Gastroesophageal sphincter (tissue), 3 donors: ENCODE results near the gene FGB.
"Not testable (repeated sequence)": the region's sequence is repeated elsewhere in the genome, so short reads cannot be mapped to it uniquely, and the experiment has no call there.

Source experiments
- EP300 ChIP-seq: sonication (generic); formaldehyde crosslinking; IDR thresholded peaks from one replicate; pipeline ENCODE4 v1.6.1; 2017; ENCODE audit warnings: antibody characterized with exemption, mild to moderate bottlenecking
- POLR2A ChIP-seq, 2 donors: fragments of 450-650 bp; IDR thresholded peaks; one replicate each; pipeline ENCODE4 v1.6.1; 2017; ENCODE audit warnings: antibody characterized with exemption in 2 of 2, mild to moderate bottlenecking in 2 of 2, moderate library complexity in 1 of 2
- POLR2AphosphoS5 ChIP-seq: sonication (generic); formaldehyde crosslinking; IDR thresholded peaks from one replicate; pipeline ENCODE4 v1.6.1; 2017; ENCODE audit warnings: antibody characterized with exemption
- TF ChIP-seq, protein P1 (sequence below), 4 experiments: fragments of 200-600 bp in 2 of 4; fragments of 450-650 bp in 2 of 4; sonication (generic) in 1 of 4; IDR thresholded peaks; one replicate each; pipeline ENCODE4 v1.5.1; 2017 to 2019; ENCODE audit warnings: antibody characterized with exemption in 4 of 4, mild to moderate bottlenecking in 2 of 4, moderate library complexity in 2 of 4

GRCh38 chr4:154597281-154597680, 34.5 kb downstream of the FGB start:
- TF ChIP-seq, protein P1, sequence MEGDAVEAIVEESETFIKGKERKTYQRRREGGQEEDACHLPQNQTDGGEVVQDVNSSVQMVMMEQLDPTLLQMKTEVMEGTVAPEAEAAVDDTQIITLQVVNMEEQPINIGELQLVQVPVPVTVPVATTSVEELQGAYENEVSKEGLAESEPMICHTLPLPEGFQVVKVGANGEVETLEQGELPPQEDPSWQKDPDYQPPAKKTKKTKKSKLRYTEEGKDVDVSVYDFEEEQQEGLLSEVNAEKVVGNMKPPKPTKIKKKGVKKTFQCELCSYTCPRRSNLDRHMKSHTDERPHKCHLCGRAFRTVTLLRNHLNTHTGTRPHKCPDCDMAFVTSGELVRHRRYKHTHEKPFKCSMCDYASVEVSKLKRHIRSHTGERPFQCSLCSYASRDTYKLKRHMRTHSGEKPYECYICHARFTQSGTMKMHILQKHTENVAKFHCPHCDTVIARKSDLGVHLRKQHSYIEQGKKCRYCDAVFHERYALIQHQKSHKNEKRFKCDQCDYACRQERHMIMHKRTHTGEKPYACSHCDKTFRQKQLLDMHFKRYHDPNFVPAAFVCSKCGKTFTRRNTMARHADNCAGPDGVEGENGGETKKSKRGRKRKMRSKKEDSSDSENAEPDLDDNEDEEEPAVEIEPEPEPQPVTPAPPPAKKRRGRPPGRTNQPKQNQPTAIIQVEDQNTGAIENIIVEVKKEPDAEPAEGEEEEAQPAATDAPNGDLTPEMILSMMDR (IDR thresholded peaks at IDR 0.05) = not testable (repeated sequence)
- not testable (repeated sequence) for TF ChIP-seq EP300; POLR2AphosphoS5; POLR2A (IDR thresholded peaks at IDR 0.05)
